CD4-positive, CD25-positive, alpha-beta regulatory T cell (primary cell): Measurements from ENCODE around the gene INPP4B. TPM values are rescaled to one million over a fixed set of nuclear protein-coding genes. Genes with fewer than 3 reads are reported as not detected.

ENCODE experiments used
- ATAC-seq, 2 donors: fragments of 150-1000 bp; cut with Tn5 transposase; one replicate each; pipeline ENCODE4 v1.10.0; 2021; ENCODE audit warnings: low read depth in 2 of 2, moderate number of reproducible peaks in 2 of 2, moderate library complexity in 1 of 2
- DNase-seq, 3 donors: peaks; one replicate each; pipeline versions ENCODE4 v3.0.0 to v3.0.0-alpha.2; 2012 to 2022; ENCODE audit warnings: mixed read lengths in 1 of 3
- H3K27ac ChIP-seq: one replicate; pipeline ENCODE4 v1.7.0; 2013; ENCODE audit warnings: mild to moderate bottlenecking, low read length; ENCODE audit not compliant: insufficient read depth, poor library complexity, severe bottlenecking
- H3K27me3 ChIP-seq: one replicate; pipeline ENCODE4 v1.7.0; 2013; ENCODE audit warnings: low read length; ENCODE audit not compliant: control insufficient read depth, insufficient read depth
- H3K36me3 ChIP-seq: one replicate; pipeline ENCODE4 v1.7.0; 2013; ENCODE audit warnings: mild to moderate bottlenecking, low read length, moderate library complexity; ENCODE audit not compliant: control insufficient read depth, insufficient read depth
- H3K4me1 ChIP-seq: 2 replicates; pipeline ENCODE4 v1.7.0; 2013; ENCODE audit warnings: mild to moderate bottlenecking, low read length; ENCODE audit not compliant: insufficient read depth, control insufficient read depth, poor library complexity, severe bottlenecking
- H3K4me3 ChIP-seq: one replicate; pipeline ENCODE4 v1.7.0; 2013; ENCODE audit warnings: low read depth, mild to moderate bottlenecking, low read length, moderate library complexity
- H3K9me3 ChIP-seq, 2 experiments: 1 replicate in 1 of 2; 2 replicates in 1 of 2; pipeline ENCODE4 v1.7.0; 2013; ENCODE audit warnings: low read length in 2 of 2, mild to moderate bottlenecking in 1 of 2, moderate library complexity in 1 of 2; ENCODE audit not compliant: control insufficient read depth in 2 of 2
- H3K27ac Mint-ChIP-seq, 3 donors: one replicate each; pipeline ENCODE4 v1.8.0; 2020 to 2022; ENCODE audit warnings: mild to moderate bottlenecking in 3 of 3, mixed read lengths in 3 of 3, moderate library complexity in 2 of 3
- H3K27me3 Mint-ChIP-seq: one replicate; pipeline ENCODE4 v1.8.0; 2022; ENCODE audit warnings: mild to moderate bottlenecking, mixed read lengths
- H3K36me3 Mint-ChIP-seq: one replicate; pipeline ENCODE4 v1.8.0; 2020; ENCODE audit warnings: mixed read lengths
- H3K4me1 Mint-ChIP-seq, 4 donors: one replicate each; pipeline ENCODE4 v1.8.0; 2020 to 2022; ENCODE audit warnings: mixed read lengths in 4 of 4, mild to moderate bottlenecking in 1 of 4
- H3K4me3 Mint-ChIP-seq, 4 donors: one replicate each; pipeline ENCODE4 v1.8.0; 2020 to 2022; ENCODE audit warnings: mild to moderate bottlenecking in 4 of 4, mixed read lengths in 4 of 4, moderate library complexity in 3 of 4
- H3K9me3 Mint-ChIP-seq, 7 donors: one replicate each; pipeline ENCODE4 v1.8.0; 2020 to 2022; ENCODE audit warnings: mixed read lengths in 7 of 7, mild to moderate bottlenecking in 3 of 7, moderate library complexity in 2 of 7
- polyA plus RNA-seq, 4 donors: library from polyadenylated mRNA; unstranded; fragments of 300-500 nt; fragmentation: Illumina TruSeq; gene quantifications; one replicate each; pipeline ENCODE4 v1.2.3, GENCODE V29; 2021
- total RNA-seq: library from RNA; stranded (reverse); gene quantifications from one replicate; pipeline ENCODE4 v1.2.3, GENCODE V29; 2022

Gene INPP4B
- total and polyA plus RNA-seq, 5 donors from 2014 or later = 37.6 to 89.4 (median 44.6) TPM

DNA sequence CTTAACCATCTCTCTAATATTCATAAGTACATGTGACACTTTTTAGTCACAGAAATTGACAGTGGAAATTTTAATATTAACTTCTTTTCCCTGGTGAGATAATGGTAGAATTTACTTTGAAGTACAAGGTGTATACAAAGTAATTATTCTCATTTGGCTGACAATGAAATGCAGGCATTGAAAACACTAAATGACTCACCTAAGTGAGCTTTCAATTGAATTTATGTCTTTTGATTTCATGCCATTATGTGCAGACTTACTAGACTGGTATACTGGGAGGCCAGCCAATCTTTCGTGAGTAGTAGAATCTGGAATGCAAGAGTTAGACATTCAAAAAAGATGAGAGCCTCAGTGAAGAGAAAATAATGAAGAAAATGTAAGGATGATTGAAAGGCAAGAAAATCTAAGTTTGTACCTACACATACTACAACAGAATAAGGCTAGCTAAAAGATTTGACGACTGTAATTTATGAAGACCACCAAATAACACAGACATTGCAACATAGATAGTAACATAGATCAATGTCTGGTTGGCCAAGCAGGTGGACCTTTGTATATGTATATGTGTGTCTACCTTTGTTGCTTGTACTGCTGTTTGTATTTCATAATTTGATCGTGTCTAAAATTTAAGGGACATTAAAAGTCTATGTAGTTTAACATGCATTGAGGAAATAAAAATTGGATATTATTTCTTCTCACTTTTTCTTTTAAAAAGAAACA is 750.1 kb downstream of the INPP4B start:
- Histone ChIP-seq H3K9me3 (no peaks in the 10 kb centered on the region), H3K27ac (no peak overlapping the region), H3K27me3 (no peaks in the 10 kb centered on the region), H3K4me1 (no peaks in the 10 kb centered on the region), H3K4me3 (no peak overlapping the region), H3K36me3 (peaks cover 25% of the 10 kb centered on the region)
- no peaks in the 10 kb centered on the region for H3K27me3 Mint-ChIP-seq
- ATAC-seq = no peak
- peaks cover 38% of the 10 kb centered on the region for H3K36me3 Mint-ChIP-seq
- no peak overlapping the region for H3K4me3 Mint-ChIP-seq
- peaks cover 0 to 1% (median 0%) of the 10 kb centered on the region in 7 donors for H3K9me3 Mint-ChIP-seq
- no peak overlapping the region for H3K27ac Mint-ChIP-seq
- peaks cover 0 to 18% (median 5%) of the 10 kb centered on the region in 4 donors for H3K4me1 Mint-ChIP-seq
- no peak for DNase-seq

DNA sequence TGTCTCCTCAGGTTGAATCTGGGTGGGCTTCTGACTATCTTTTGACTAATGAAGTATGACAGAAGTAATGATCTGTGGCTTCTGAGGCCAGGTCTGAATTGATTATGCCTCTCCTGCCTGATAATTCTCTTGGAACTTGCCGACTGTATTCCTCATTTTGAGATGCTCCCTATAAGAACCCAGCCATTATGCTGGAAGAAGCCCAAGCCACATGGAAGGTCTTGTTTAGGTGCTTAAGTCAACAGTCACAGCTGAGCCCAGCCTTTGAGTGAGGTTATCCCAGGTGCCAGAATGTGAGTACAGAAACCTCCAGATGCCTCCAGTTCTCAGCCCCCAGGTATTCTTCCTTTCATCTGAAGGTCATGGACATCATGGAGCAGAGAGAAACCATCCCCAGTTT is 753.2 kb downstream of the INPP4B start:
- ATAC-seq = no peak
- no peaks in the 10 kb centered on the region for H3K9me3 Mint-ChIP-seq
- H3K36me3 ChIP-seq = peaks cover 18% of the 10 kb centered on the region

DNA sequence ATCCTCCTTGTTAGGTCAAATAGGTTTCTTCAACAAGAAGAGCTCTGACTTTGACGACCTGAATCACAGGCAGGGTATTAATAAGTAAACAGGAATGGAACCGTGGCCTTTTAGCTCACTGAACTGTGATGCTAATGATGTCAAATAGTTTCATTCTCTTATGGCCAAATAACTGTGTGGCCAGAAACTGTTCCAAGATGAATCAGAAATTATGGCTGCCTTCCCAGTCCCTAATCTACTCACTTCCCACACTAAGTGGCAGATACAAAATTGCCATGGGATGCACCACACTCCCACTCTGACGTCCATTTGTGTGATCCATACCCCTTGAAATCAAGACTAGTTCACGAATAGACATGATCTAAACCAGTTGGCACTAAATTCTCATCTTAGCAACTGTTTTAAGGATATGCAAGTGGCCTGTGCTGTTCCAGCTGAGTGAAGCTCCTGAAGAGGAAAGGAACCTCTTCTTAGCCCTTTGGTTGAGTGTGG is 754.4 kb downstream of the INPP4B start:
- Histone ChIP-seq H3K36me3 (peaks cover 18% of the 10 kb centered on the region), H3K4me3 (no peak overlapping the region), H3K27me3 (no peaks in the 10 kb centered on the region), H3K4me1 (no peaks in the 10 kb centered on the region), H3K9me3 (no peaks in the 10 kb centered on the region), H3K27ac (no peak overlapping the region)
- DNase-seq = no peak
- Mint-ChIP-seq H3K4me3 (no peak overlapping the region), H3K9me3 (no peaks in the 10 kb centered on the region), H3K4me1 (peaks cover 0 to 11% (median 5%) of the 10 kb centered on the region in 4 donors), H3K27ac (no peak overlapping the region), H3K27me3 (no peaks in the 10 kb centered on the region), H3K36me3 (peaks cover 27% of the 10 kb centered on the region)
- ATAC-seq = no peak

More for the DNA sequence above, 753.2 kb downstream of the INPP4B start:
- H3K36me3 Mint-ChIP-seq = peaks cover 27% of the 10 kb centered on the region
- H3K27ac Mint-ChIP-seq = peak overlapping the region in 2 of 3 donors; percentile 20 to 43
- Histone ChIP-seq H3K9me3 (no peaks in the 10 kb centered on the region), H3K4me1 (no peaks in the 10 kb centered on the region), H3K27me3 (no peaks in the 10 kb centered on the region), H3K27ac (no peak overlapping the region), H3K4me3 (no peak overlapping the region)
- no peak for DNase-seq
- H3K4me1 Mint-ChIP-seq = peaks cover 0 to 11% (median 7%) of the 10 kb centered on the region in 4 donors
- H3K27me3 Mint-ChIP-seq = no peaks in the 10 kb centered on the region
- no peak overlapping the region for H3K4me3 Mint-ChIP-seq

DNA sequence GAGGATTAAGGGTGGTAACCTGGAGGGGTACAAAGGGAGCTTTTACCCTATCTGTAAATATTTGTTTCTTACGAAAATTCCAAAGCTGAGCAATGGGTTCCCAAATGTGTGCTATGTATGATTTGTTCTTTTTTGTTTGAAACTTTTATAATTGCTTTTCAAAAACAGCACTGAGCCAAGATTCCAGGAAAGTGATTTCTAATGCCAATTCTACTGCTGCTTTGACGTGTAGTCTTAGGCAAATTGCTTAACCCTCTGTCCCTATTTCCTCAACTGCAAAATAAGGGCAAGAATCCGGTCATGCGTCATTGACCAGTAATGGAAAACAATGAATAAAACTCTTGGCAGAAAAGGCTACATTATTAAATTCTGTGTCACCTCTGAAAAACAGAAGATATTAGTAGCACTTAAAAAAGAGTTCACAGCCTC is 755.0 kb downstream of the INPP4B start:
- DNase-seq = no peak
- Histone ChIP-seq H3K27ac (no peak overlapping the region), H3K4me1 (no peaks in the 10 kb centered on the region), H3K4me3 (no peak overlapping the region), H3K36me3 (peaks cover 24% of the 10 kb centered on the region), H3K27me3 (no peaks in the 10 kb centered on the region), H3K9me3 (no peaks in the 10 kb centered on the region)
- H3K9me3 Mint-ChIP-seq = no peaks in the 10 kb centered on the region
- H3K27me3 Mint-ChIP-seq = no peaks in the 10 kb centered on the region
- peaks cover 27% of the 10 kb centered on the region for H3K36me3 Mint-ChIP-seq
- ATAC-seq = no peak
- no peak overlapping the region for H3K4me3 Mint-ChIP-seq
- no peak overlapping the region for H3K27ac Mint-ChIP-seq
- peaks cover 0 to 11% (median 5%) of the 10 kb centered on the region in 4 donors for H3K4me1 Mint-ChIP-seq

DNA sequence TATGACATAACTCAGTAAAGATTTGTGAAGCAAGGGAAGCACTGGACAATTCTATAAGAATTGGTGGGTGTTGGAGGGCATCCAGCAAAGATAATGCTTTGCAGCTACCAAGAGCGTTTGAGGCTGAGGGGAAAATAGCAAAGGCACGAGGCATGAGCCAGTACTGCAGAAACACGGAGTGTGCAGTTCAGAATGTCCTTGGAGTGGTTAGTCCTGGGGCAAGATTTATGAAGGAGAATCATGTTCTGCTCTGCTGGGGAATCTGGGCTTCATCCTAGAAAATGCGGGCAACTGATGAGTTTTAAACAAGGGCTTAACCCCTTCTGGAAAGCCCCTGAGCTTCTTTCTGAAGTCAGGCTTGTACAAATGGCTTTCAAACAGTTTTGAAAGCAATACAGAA is 757.2 kb downstream of the INPP4B start:
- no peak overlapping the region for H3K4me3 ChIP-seq
- H3K27ac Mint-ChIP-seq = no peak overlapping the region
- DNase-seq (no peak), ATAC-seq (no peak)
- no peak overlapping the region for H3K4me3 Mint-ChIP-seq
- H3K9me3 Mint-ChIP-seq = no peaks in the 10 kb centered on the region
- H3K27ac ChIP-seq = no peak overlapping the region
- H3K36me3 Mint-ChIP-seq = peaks cover 28% of the 10 kb centered on the region
- peaks cover 0 to 12% (median 7%) of the 10 kb centered on the region in 4 donors for H3K4me1 Mint-ChIP-seq
- H3K27me3 ChIP-seq = no peaks in the 10 kb centered on the region
- H3K9me3 ChIP-seq = no peaks in the 10 kb centered on the region
- H3K27me3 Mint-ChIP-seq = no peaks in the 10 kb centered on the region
- H3K4me1 ChIP-seq = no peaks in the 10 kb centered on the region
- H3K36me3 ChIP-seq = peaks cover 28% of the 10 kb centered on the region

DNA sequence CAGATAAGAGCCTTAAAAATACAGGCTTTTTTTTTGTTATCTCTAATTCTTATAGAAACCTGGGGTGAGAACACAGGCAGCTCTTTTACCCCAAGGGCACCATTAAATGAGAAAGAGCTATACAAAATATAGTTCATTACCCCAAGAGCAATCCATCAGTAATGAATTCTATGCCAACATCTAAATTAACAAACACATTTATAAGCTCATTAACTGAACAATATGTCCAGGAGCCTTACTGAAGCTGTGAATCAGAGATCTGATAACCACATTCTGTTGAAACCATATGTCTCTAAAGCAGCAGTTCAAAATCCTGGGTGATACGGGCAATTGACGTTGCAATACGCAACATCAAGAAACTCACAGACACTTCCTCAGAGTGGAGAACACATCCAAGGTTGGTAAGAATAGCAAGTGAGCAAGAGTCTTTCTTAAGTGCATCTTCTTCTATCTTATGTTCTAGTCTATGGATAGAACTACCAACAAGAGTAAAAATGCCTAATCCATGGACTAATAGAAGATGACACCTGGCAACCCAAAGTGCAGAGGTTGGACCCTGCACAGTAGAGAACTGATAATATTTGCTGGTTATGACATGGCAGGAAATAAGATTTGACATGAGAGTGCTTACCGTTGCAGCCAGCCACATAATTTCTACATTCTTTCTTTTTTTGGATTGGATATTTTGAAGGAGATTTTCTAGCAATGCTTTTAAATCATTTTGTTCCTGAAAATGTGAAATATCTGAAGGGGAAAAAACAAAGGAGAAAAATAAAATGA is 760.4 kb downstream of the INPP4B start:
- Mint-ChIP-seq H3K27me3 (no peaks in the 10 kb centered on the region), H3K9me3 (no peaks in the 10 kb centered on the region), H3K36me3 (peaks cover 36% of the 10 kb centered on the region), H3K27ac (peak overlapping the region; percentile 14 to 74 (median 21)), H3K4me1 (peaks cover 0 to 10% (median 7%) of the 10 kb centered on the region in 4 donors), H3K4me3 (no peak overlapping the region)
- Histone ChIP-seq H3K4me3 (no peak overlapping the region), H3K27ac (no peak overlapping the region), H3K27me3 (no peaks in the 10 kb centered on the region), H3K9me3 (no peaks in the 10 kb centered on the region), H3K4me1 (no peaks in the 10 kb centered on the region), H3K36me3 (peaks cover 32% of the 10 kb centered on the region)
- DNase-seq = no peak
- no peak for ATAC-seq

DNA sequence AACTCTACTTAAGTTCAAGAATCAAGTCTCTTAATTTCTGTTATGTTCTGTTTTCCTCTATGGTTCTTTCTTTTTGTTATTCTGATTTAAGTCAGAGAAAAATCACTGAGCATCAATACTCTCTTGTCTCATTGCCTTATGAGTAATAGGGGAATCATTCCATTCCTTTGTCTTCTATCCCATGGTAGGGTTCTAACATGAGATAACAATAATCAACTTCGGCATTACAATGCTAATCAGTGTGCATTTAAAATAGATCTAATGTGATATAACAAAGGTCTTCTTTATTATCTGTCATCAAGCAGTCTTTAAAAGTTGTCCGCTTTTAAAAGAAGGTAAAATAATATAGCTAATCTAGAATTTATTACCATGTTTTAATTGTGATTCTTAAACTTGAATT is 762.8 kb downstream of the INPP4B start:
- Histone ChIP-seq H3K4me3 (no peak overlapping the region), H3K36me3 (peaks cover 32% of the 10 kb centered on the region), H3K27ac (no peak overlapping the region), H3K27me3 (no peaks in the 10 kb centered on the region), H3K9me3 (no peaks in the 10 kb centered on the region), H3K4me1 (no peaks in the 10 kb centered on the region)
- H3K36me3 Mint-ChIP-seq = peaks cover 42% of the 10 kb centered on the region
- ATAC-seq (no peak), DNase-seq (no peak)
- H3K27ac Mint-ChIP-seq = no peak overlapping the region
- H3K9me3 Mint-ChIP-seq = no peaks in the 10 kb centered on the region
- peaks cover 0 to 11% (median 5%) of the 10 kb centered on the region in 4 donors for H3K4me1 Mint-ChIP-seq
- no peak overlapping the region for H3K4me3 Mint-ChIP-seq
- no peaks in the 10 kb centered on the region for H3K27me3 Mint-ChIP-seq
